ENCODE data around the gene ZGLP1.

ZGLP1 gene

GRCh38 chr19:10295847-10296591, 13.6 kb downstream of the ZGLP1 start:
- peaks cover 37% of the 10 kb centered on the region for H3K9me3 ChIP-seq (ENCODE audit: insufficient read depth, low read depth, low read length)
- H4K12ac ChIP-seq (ENCODE audit: low read depth, low read length) = no peak overlapping the region
- no CpG with 5 or more reads among the region's 58 CpGs for WGBS (ENCODE audit: extremely low coverage, insufficient coverage, insufficient read length)
- H3K4ac ChIP-seq (ENCODE audit: low read depth, low read length) = no peak overlapping the region
- peaks cover 58% of the 10 kb centered on the region for H3K27me3 ChIP-seq (ENCODE audit: insufficient read depth, low read length)
- H2BK120ac ChIP-seq (ENCODE audit: insufficient read depth, low read length, poor library complexity) = no peak overlapping the region
- H3K9ac ChIP-seq (ENCODE audit: low read length) = no peak overlapping the region
- H3K36me3 ChIP-seq (ENCODE audit: control insufficient read depth in 1 of 2, insufficient read depth in 2 of 2, low read length in 2 of 2) = no peaks in the 10 kb centered on the region
- no peak overlapping the region for H3K27ac ChIP-seq (ENCODE audit: low read depth, low read length)
- H4K91ac ChIP-seq (ENCODE audit: low read depth, low read length) = no peak overlapping the region
- H3K4me2 ChIP-seq (ENCODE audit: low read length) = peak overlapping the region; percentile 19
- peaks cover 9 to 26% of the 10 kb centered on the region in 2 experiments for H3K4me1 ChIP-seq (ENCODE audit: control insufficient read depth in 1 of 2, insufficient read depth in 2 of 2, low read length in 2 of 2)
- H2BK5ac ChIP-seq (ENCODE audit: low read depth, low read length, poor library complexity) = no peak overlapping the region
- H3K23ac ChIP-seq (ENCODE audit: low read length) = no peak overlapping the region
- no peak overlapping the region for H2BK12ac ChIP-seq (ENCODE audit: low read length)
- no peak overlapping the region for H2AFZ ChIP-seq (ENCODE audit: insufficient read depth, low read length, poor library complexity)
- no peak overlapping the region for H3K14ac ChIP-seq (ENCODE audit: low read length)
- no peak overlapping the region for H4K8ac ChIP-seq (ENCODE audit: low read depth, low read length)
- H3K4me3 ChIP-seq (ENCODE audit: low read depth, low read length) = no peak overlapping the region
- DNase-seq = no peak
- no peak overlapping the region for H3K18ac ChIP-seq (ENCODE audit: low read length)
- H2AK5ac ChIP-seq (ENCODE audit: low read length) = no peak overlapping the region
- no peaks in the 10 kb centered on the region for H3K79me1 ChIP-seq (ENCODE audit: low read length)
- no peaks in the 10 kb centered on the region for H3K79me2 ChIP-seq (ENCODE audit: control insufficient read depth, insufficient read depth, low read length, poor library complexity)

- Histone ChIP-seq H2AFZ (ENCODE audit: insufficient read depth, low read length, poor library complexity) (no peak overlapping the region), H2AK5ac (ENCODE audit: low read length) (no peak overlapping the region), H3K14ac (ENCODE audit: low read length) (no peak overlapping the region), H3K4me2 (ENCODE audit: low read length) (peak overlapping the region; percentile 49), H4K91ac (ENCODE audit: low read depth, low read length) (no peak overlapping the region), H3K23ac (ENCODE audit: low read length) (no peak overlapping the region), H2BK12ac (ENCODE audit: low read length) (no peak overlapping the region), H3K4ac (ENCODE audit: low read depth, low read length) (no peak overlapping the region), H3K18ac (ENCODE audit: low read length) (no peak overlapping the region), H4K8ac (ENCODE audit: low read depth, low read length) (no peak overlapping the region), H3K36me3 (ENCODE audit: control insufficient read depth in 1 of 2, insufficient read depth in 2 of 2, low read length in 2 of 2) (no peaks in the 10 kb centered on the region), H3K27me3 (ENCODE audit: insufficient read depth, low read length) (peaks cover 64% of the 10 kb centered on the region), H2BK120ac (ENCODE audit: insufficient read depth, low read length, poor library complexity) (no peak overlapping the region), H3K79me1 (ENCODE audit: low read length) (no peaks in the 10 kb centered on the region), H3K79me2 (ENCODE audit: control insufficient read depth, insufficient read depth, low read length, poor library complexity) (no peaks in the 10 kb centered on the region), H4K12ac (ENCODE audit: low read depth, low read length) (no peak overlapping the region), H3K4me3 (ENCODE audit: low read depth, low read length) (peak overlapping the region; percentile 37), H3K9ac (ENCODE audit: low read length) (no peak overlapping the region), H3K9me3 (ENCODE audit: insufficient read depth, low read depth, low read length) (peaks cover 37% of the 10 kb centered on the region), H3K27ac (ENCODE audit: low read depth, low read length) (no peak overlapping the region), H2BK5ac (ENCODE audit: low read depth, low read length, poor library complexity) (no peak overlapping the region), H3K4me1 (ENCODE audit: control insufficient read depth in 1 of 2, insufficient read depth in 2 of 2, low read length in 2 of 2) (peaks cover 9 to 28% of the 10 kb centered on the region in 2 experiments)
- DNase-seq = peak in 1 of 2 donors; percentile 27
- no CpG with 5 or more reads among the region's 48 CpGs for WGBS (ENCODE audit: extremely low coverage, insufficient coverage, insufficient read length)
Observed at GRCh38 chr19:10295305-10295846, 14.2 kb downstream of the ZGLP1 start.

GRCh38 chr19:10294368-10294697, 15.3 kb downstream of the ZGLP1 start:
- no peak overlapping the region for H3K4ac ChIP-seq (ENCODE audit: low read depth, low read length)
- H3K36me3 ChIP-seq (ENCODE audit: control insufficient read depth in 1 of 2, insufficient read depth in 2 of 2, low read length in 2 of 2) = no peaks in the 10 kb centered on the region
- H3K4me2 ChIP-seq (ENCODE audit: low read length) = no peak overlapping the region
- H3K79me2 ChIP-seq (ENCODE audit: control insufficient read depth, insufficient read depth, low read length, poor library complexity) = no peaks in the 10 kb centered on the region
- H3K18ac ChIP-seq (ENCODE audit: low read length) = no peak overlapping the region
- no peak overlapping the region for H2BK5ac ChIP-seq (ENCODE audit: low read depth, low read length, poor library complexity)
- no peak overlapping the region for H3K14ac ChIP-seq (ENCODE audit: low read length)
- no peak overlapping the region for H2BK12ac ChIP-seq (ENCODE audit: low read length)
- no peak overlapping the region for H3K4me3 ChIP-seq (ENCODE audit: low read depth, low read length)
- H3K9ac ChIP-seq (ENCODE audit: low read length) = no peak overlapping the region
- no peaks in the 10 kb centered on the region for H3K79me1 ChIP-seq (ENCODE audit: low read length)
- H2BK120ac ChIP-seq (ENCODE audit: insufficient read depth, low read length, poor library complexity) = no peak overlapping the region
- H2AK5ac ChIP-seq (ENCODE audit: low read length) = no peak overlapping the region
- WGBS (ENCODE audit: extremely low coverage, insufficient coverage, insufficient read length) = no CpG with 5 or more reads among the region's 25 CpGs
- no peak overlapping the region for H4K91ac ChIP-seq (ENCODE audit: low read depth, low read length)
- no peak overlapping the region for H2AFZ ChIP-seq (ENCODE audit: insufficient read depth, low read length, poor library complexity)
- no peak overlapping the region for H4K12ac ChIP-seq (ENCODE audit: low read depth, low read length)
- peaks cover 74% of the 10 kb centered on the region for H3K27me3 ChIP-seq (ENCODE audit: insufficient read depth, low read length)
- H3K9me3 ChIP-seq (ENCODE audit: insufficient read depth, low read depth, low read length) = peaks cover 40% of the 10 kb centered on the region
- H4K8ac ChIP-seq (ENCODE audit: low read depth, low read length) = no peak overlapping the region
- no peak overlapping the region for H3K27ac ChIP-seq (ENCODE audit: low read depth, low read length)
- peaks cover 9 to 31% of the 10 kb centered on the region in 2 experiments for H3K4me1 ChIP-seq (ENCODE audit: control insufficient read depth in 1 of 2, insufficient read depth in 2 of 2, low read length in 2 of 2)
- DNase-seq = no peak
- no peak overlapping the region for H3K23ac ChIP-seq (ENCODE audit: low read length)

GRCh38 chr19:10293637-10294367, 15.8 kb downstream of the ZGLP1 start:
- Histone ChIP-seq H3K23ac (ENCODE audit: low read length) (no peak overlapping the region), H3K79me1 (ENCODE audit: low read length) (no peaks in the 10 kb centered on the region), H3K36me3 (ENCODE audit: control insufficient read depth in 1 of 2, insufficient read depth in 2 of 2, low read length in 2 of 2) (no peaks in the 10 kb centered on the region), H2BK120ac (ENCODE audit: insufficient read depth, low read length, poor library complexity) (no peak overlapping the region), H3K14ac (ENCODE audit: low read length) (no peak overlapping the region), H4K8ac (ENCODE audit: low read depth, low read length) (no peak overlapping the region), H3K4me3 (ENCODE audit: low read depth, low read length) (no peak overlapping the region), H3K9ac (ENCODE audit: low read length) (no peak overlapping the region), H4K91ac (ENCODE audit: low read depth, low read length) (no peak overlapping the region), H2AK5ac (ENCODE audit: low read length) (no peak overlapping the region), H3K9me3 (ENCODE audit: insufficient read depth, low read depth, low read length) (peaks cover 46% of the 10 kb centered on the region), H3K79me2 (ENCODE audit: control insufficient read depth, insufficient read depth, low read length, poor library complexity) (no peaks in the 10 kb centered on the region), H3K27ac (ENCODE audit: low read depth, low read length) (no peak overlapping the region), H3K4ac (ENCODE audit: low read depth, low read length) (no peak overlapping the region), H2BK5ac (ENCODE audit: low read depth, low read length, poor library complexity) (no peak overlapping the region), H2AFZ (ENCODE audit: insufficient read depth, low read length, poor library complexity) (no peak overlapping the region), H3K27me3 (ENCODE audit: insufficient read depth, low read length) (peaks cover 80% of the 10 kb centered on the region), H3K4me2 (ENCODE audit: low read length) (no peak overlapping the region), H3K18ac (ENCODE audit: low read length) (no peak overlapping the region), H2BK12ac (ENCODE audit: low read length) (no peak overlapping the region), H3K4me1 (ENCODE audit: control insufficient read depth in 1 of 2, insufficient read depth in 2 of 2, low read length in 2 of 2) (peaks cover 15 to 36% of the 10 kb centered on the region in 2 experiments), H4K12ac (ENCODE audit: low read depth, low read length) (no peak overlapping the region)
- DNase-seq = no peak
- no CpG with 5 or more reads among the region's 49 CpGs for WGBS (ENCODE audit: extremely low coverage, insufficient coverage, insufficient read length)

Data from trophoblast cell (in vitro differentiated cells and primary cell).